ENCODE results near the gene TTC28. TPM values are rescaled to one million over a fixed set of nuclear protein-coding genes. Genes with fewer than 3 reads are reported as not detected.
"Not testable (repeated sequence)": the region's sequence is repeated elsewhere in the genome, so short reads cannot be mapped to it uniquely, and the experiment has no call there.

The TTC28 gene
- total RNA-seq, 1 donor from 2014 or later, result 7.9 TPM

DNA sequence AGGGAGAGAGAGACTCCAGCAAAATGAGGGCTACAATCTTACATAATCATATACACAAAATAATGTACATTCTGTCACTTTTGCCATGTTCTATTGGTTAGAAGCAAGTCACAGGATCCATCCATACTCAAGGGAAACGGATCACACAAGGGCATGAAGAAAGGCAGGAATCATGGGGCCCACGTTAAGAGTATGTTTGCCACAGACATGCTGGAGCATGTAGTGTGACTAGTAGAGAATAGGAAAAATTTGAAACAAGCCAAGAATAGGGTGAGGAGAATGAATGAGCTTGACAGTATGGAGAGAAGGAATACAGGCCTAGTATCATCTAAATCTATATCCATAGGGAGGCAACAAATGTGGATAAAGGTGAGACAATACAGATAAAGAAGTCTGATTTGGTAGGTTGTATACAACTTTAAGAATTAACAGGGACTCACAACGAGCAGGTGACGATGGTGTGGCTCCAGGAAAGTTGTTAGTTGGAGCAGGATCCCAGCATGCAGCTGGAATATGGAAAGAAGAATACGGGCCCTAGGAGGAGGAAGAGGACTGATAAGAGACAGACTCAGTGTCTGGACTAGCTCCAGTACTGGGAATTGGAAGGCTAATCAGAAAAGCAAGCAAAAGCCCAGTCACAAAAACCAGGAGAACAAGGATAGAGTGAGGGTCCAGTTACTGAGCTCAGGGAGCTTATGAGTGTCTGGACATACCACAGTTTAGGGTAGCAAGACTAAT is 458.8 kb downstream of the TTC28 start:
- H3K36me3 Mint-ChIP-seq (ENCODE audit: low read depth), result no peaks in the 10 kb centered on the region
- no peak overlapping the region for H3K27ac Mint-ChIP-seq
- no peaks in the 10 kb centered on the region for H3K9me3 Mint-ChIP-seq
- H3K4me1 Mint-ChIP-seq, result no peaks in the 10 kb centered on the region
- ChIA-PET POLR2A (no interaction called here), CTCF (no interaction called here)
- no peak for TF ChIP-seq CTCF (IDR thresholded peaks at IDR 0.05)
- H3K4me3 Mint-ChIP-seq, result no peak overlapping the region
- intact Hi-C loops (cut with micrococcal nuclease), result no loop called here
- ATAC-seq (ENCODE audit: low read depth) (no peak), DNase-seq (no peak)
- H3K27me3 Mint-ChIP-seq, result no peaks in the 10 kb centered on the region

GRCh38 chr22:28217277-28217676 is 462.4 kb downstream of the TTC28 start:
- TF ChIP-seq CTCF (IDR thresholded peaks at IDR 0.05), result no peak
- ChIA-PET POLR2A (no interaction called here), CTCF (no interaction called here)
- Mint-ChIP-seq H3K4me1 (no peaks in the 10 kb centered on the region), H3K36me3 (ENCODE audit: low read depth) (no peaks in the 10 kb centered on the region), H3K4me3 (no peak overlapping the region), H3K27ac (no peak overlapping the region), H3K9me3 (no peaks in the 10 kb centered on the region), H3K27me3 (peaks cover 3% of the 10 kb centered on the region)
- no peak for ATAC-seq (ENCODE audit: low read depth)
- DNase-seq, result no peak
- intact Hi-C loops (cut with micrococcal nuclease), result no loop called here

- H3K36me3 Mint-ChIP-seq (ENCODE audit: low read depth); DNase-seq; intact Hi-C loops (cut with micrococcal nuclease); H3K27ac Mint-ChIP-seq; ATAC-seq (ENCODE audit: low read depth); POLR2A ChIA-PET; H3K4me1 Mint-ChIP-seq; H3K27me3 Mint-ChIP-seq; H3K4me3 Mint-ChIP-seq; CTCF ChIA-PET: not testable (repeated sequence)
- H3K9me3 Mint-ChIP-seq, result peaks cover 10% of the 10 kb centered on the region
Measured at GRCh38 chr22:28214750-28215149, 464.9 kb downstream of the TTC28 start.

- POLR2A ChIA-PET, result interaction anchor here (0.5 kb wide), 1 partner anchor 44 kb away, joined by 4 read pairs; no protein-coding TSS in a partner anchor
- H3K27ac Mint-ChIP-seq; H3K4me3 Mint-ChIP-seq; DNase-seq; H3K4me1 Mint-ChIP-seq; intact Hi-C loops (cut with micrococcal nuclease); H3K27me3 Mint-ChIP-seq; ATAC-seq (ENCODE audit: low read depth); H3K36me3 Mint-ChIP-seq (ENCODE audit: low read depth); CTCF ChIA-PET: not testable (repeated sequence)
- peaks cover 10% of the 10 kb centered on the region for H3K9me3 Mint-ChIP-seq
Measured at GRCh38 chr22:28209457-28209856, 470.2 kb downstream of the TTC28 start.

DNA sequence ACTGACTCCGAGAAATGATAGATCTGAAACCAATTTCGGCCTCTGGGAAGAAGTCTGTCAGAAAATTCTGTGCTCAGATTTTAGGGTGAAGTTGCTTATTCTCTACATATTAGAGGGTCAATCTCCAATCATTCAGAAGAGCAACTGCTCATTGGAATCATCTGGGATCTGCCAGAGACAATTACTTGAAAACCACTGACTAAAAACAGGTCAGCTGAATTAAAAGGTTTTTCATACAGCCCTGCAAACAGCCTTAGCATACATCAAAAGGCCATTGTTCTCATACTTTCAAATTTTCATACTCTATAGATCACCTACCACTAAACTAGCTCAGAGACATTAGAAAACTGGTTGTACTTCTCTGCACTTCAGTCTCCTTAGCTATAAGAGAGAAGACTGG is 470.9 kb downstream of the TTC28 start:
- DNase-seq (no peak), ATAC-seq (ENCODE audit: low read depth) (no peak)
- Mint-ChIP-seq H3K36me3 (ENCODE audit: low read depth) (no peaks in the 10 kb centered on the region), H3K27ac (no peak overlapping the region), H3K4me1 (no peaks in the 10 kb centered on the region), H3K9me3 (peaks cover 10% of the 10 kb centered on the region), H3K4me3 (no peak overlapping the region), H3K27me3 (peaks cover 4% of the 10 kb centered on the region)
- ChIA-PET CTCF (no interaction called here), POLR2A (interaction anchor here (0.5 kb wide), 1 partner anchor 45 kb away, joined by 4 read pairs; no protein-coding TSS in a partner anchor)
- no peak for TF ChIP-seq CTCF (IDR thresholded peaks at IDR 0.05)
- intact Hi-C loops (cut with micrococcal nuclease), result no loop called here

DNA sequence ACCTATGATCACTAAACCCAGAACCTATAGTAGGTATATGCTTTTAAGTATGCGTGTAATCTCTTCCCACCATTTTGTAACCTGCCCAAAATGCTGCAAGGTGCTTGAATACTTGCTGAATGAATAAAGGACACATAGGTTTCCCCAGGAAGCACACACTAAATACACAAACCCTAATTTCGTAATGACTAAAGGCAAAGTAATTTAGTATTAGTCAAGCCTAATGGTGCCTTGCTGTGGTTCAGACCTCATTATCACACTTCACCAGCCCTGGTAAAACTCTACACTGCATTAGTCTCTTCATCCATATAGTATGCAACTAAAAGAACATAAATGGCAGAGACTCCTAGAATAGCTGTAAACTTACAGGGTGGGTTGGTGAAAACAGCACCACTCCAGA is 471.6 kb downstream of the TTC28 start:
- Mint-ChIP-seq H3K27me3 (peaks cover 3% of the 10 kb centered on the region), H3K36me3 (ENCODE audit: low read depth) (no peaks in the 10 kb centered on the region), H3K27ac (no peak overlapping the region), H3K4me3 (no peak overlapping the region), H3K4me1 (no peaks in the 10 kb centered on the region), H3K9me3 (peaks cover 10% of the 10 kb centered on the region)
- POLR2A ChIA-PET, result no interaction called here
- TF ChIP-seq CTCF (IDR thresholded peaks at IDR 0.05), result no peak
- intact Hi-C loops (cut with micrococcal nuclease), result no loop called here
- DNase-seq, result no peak
- CTCF ChIA-PET, result no interaction called here
- ATAC-seq (ENCODE audit: low read depth), result no peak
